CD8-positive, alpha-beta memory T cell (primary cell): ENCODE measurements around the gene ALG5. TPM values are rescaled to one million over a fixed set of nuclear protein-coding genes. Genes with fewer than 3 reads are reported as not detected.

Source experiments
- CTCF ChIA-PET: fragments of 350-600 bp; sonication (Branson Sonifier 250); formaldehyde crosslinking; loops from one replicate; lab custom pipeline; 2021; ENCODE audit warnings: antibody characterized with exemption; lab: Charles Lee
- POLR2A ChIA-PET: fragments of 350-600 bp; sonication (Branson Sonifier 250); formaldehyde crosslinking; loops from one replicate; lab custom pipeline; 2021; ENCODE audit warnings: antibody characterized with exemption; lab: Charles Lee
- DNase-seq, 5 donors: peaks; one replicate each; pipeline versions ENCODE4 v3.0.0 to v3.0.0-alpha.2; 2020 to 2022; ENCODE audit warnings: mixed read lengths in 1 of 5
- H3K27ac ChIP-seq: one replicate; pipeline ENCODE4 v1.7.0; 2013; ENCODE audit warnings: low read depth, mild to moderate bottlenecking, low read length, moderate library complexity
- H3K27me3 ChIP-seq: 2 replicates; pipeline ENCODE4 v1.7.0; 2013; ENCODE audit warnings: low read length, mild to moderate bottlenecking; ENCODE audit not compliant: insufficient read depth, poor library complexity, severe bottlenecking
- H3K36me3 ChIP-seq: 2 replicates; pipeline ENCODE4 v1.7.0; 2013; ENCODE audit warnings: mild to moderate bottlenecking, low read length, moderate library complexity; ENCODE audit not compliant: insufficient read depth
- H3K4me1 ChIP-seq: 2 replicates; pipeline ENCODE4 v1.7.0; 2013; ENCODE audit warnings: mild to moderate bottlenecking, low read length, moderate library complexity; ENCODE audit not compliant: insufficient read depth
- H3K4me3 ChIP-seq: 2 replicates; pipeline ENCODE4 v1.7.0; 2013; ENCODE audit warnings: mild to moderate bottlenecking, low read length
- H3K9me3 ChIP-seq: 2 replicates; pipeline ENCODE4 v1.7.0; 2013; ENCODE audit warnings: mild to moderate bottlenecking, low read length
- H3K27ac Mint-ChIP-seq, 8 donors: one replicate each; pipeline ENCODE4 v1.8.0; 2020 to 2021; ENCODE audit warnings: mixed read lengths in 8 of 8, mild to moderate bottlenecking in 6 of 8, inconsistent platforms in 3 of 8, moderate library complexity in 3 of 8
- H3K27me3 Mint-ChIP-seq, 2 donors: one replicate each; pipeline ENCODE4 v1.8.0; 2020 to 2021; ENCODE audit warnings: mixed read lengths in 2 of 2, mild to moderate bottlenecking in 1 of 2, moderate library complexity in 1 of 2
- H3K36me3 Mint-ChIP-seq, 3 donors: one replicate each; pipeline ENCODE4 v1.8.0; 2020 to 2021; ENCODE audit warnings: mixed read lengths in 3 of 3, inconsistent platforms in 1 of 3, mild to moderate bottlenecking in 1 of 3
- H3K4me1 Mint-ChIP-seq, 3 donors: one replicate each; pipeline ENCODE4 v1.8.0; 2020 to 2021; ENCODE audit warnings: mixed read lengths in 3 of 3, inconsistent platforms in 1 of 3, mild to moderate bottlenecking in 1 of 3
- H3K4me3 Mint-ChIP-seq, 7 donors: one replicate each; pipeline ENCODE4 v1.8.0; 2020 to 2021; ENCODE audit warnings: mixed read lengths in 7 of 7, mild to moderate bottlenecking in 6 of 7, moderate library complexity in 4 of 7, inconsistent platforms in 2 of 7
- H3K9me3 Mint-ChIP-seq, 5 donors: one replicate each; pipeline ENCODE4 v1.8.0; 2020 to 2022; ENCODE audit warnings: mixed read lengths in 5 of 5, mild to moderate bottlenecking in 3 of 5, moderate library complexity in 2 of 5, inconsistent platforms in 1 of 5
- polyA plus RNA-seq: library from polyadenylated mRNA; unstranded; fragments of 300-500 nt; fragmentation: Illumina TruSeq; gene quantifications from one replicate; pipeline ENCODE4 v1.2.3, GENCODE V29; 2021
- total RNA-seq, 2 experiments: library from RNA; stranded (reverse); gene quantifications; one replicate each; pipeline ENCODE4 v1.2.3, GENCODE V29; 2021

Gene ALG5
- total and polyA plus RNA-seq, 3 experiments from 2014 or later = 46.0 to 85.0 (median 47.9) TPM

DNA sequence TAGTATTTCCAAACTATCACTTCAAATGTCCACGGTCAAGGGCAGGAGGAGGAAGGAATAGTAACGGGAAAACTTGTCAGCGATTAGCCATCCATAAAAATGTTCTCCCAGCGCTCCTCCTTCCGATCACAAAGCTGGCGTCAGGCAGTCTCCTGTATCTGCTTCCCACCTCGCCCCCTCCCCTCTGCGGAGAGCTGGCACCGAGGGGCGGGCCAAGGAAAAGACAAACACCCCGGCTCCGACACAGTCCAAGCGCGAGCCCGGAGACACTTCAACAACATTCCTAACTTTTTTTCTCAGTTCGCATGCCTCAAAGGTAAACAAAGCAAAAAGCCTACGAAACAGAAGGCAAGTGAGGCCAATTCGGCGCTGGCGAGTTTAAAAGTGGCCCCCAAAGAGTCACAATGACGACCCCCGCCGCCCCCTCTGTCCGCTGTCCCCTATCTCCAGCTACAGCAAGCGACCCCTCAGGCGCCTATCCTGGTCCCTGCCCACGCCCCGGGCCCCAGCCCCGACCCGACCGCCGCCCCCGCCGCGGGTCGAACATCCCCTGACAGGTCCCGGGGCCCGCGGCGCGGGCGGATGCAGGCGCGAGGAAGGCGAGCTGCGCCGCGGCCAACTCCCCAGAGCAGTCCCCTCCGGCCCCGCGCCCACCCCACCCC lies 79.8 kb downstream of the ALG5 start:
- Histone ChIP-seq H3K4me1 (no peaks in the 10 kb centered on the region), H3K4me3 (no peak overlapping the region), H3K27me3 (peaks cover 9% of the 10 kb centered on the region), H3K27ac (no peak overlapping the region), H3K36me3 (no peaks in the 10 kb centered on the region), H3K9me3 (no peaks in the 10 kb centered on the region)
- POLR2A ChIA-PET = no interaction called here
- H3K27me3 Mint-ChIP-seq = peaks cover 25 to 76% of the 10 kb centered on the region in 2 donors
- CTCF ChIA-PET = no interaction called here
- no peaks in the 10 kb centered on the region for H3K36me3 Mint-ChIP-seq
- DNase-seq = no peak
- no peaks in the 10 kb centered on the region for H3K9me3 Mint-ChIP-seq
- peaks cover 6 to 12% (median 6%) of the 10 kb centered on the region in 3 donors for H3K4me1 Mint-ChIP-seq
- no peak overlapping the region for H3K27ac Mint-ChIP-seq
- H3K4me3 Mint-ChIP-seq = peak overlapping the region in 6 of 7 donors; percentile 28 to 52 (median 32)

DNA sequence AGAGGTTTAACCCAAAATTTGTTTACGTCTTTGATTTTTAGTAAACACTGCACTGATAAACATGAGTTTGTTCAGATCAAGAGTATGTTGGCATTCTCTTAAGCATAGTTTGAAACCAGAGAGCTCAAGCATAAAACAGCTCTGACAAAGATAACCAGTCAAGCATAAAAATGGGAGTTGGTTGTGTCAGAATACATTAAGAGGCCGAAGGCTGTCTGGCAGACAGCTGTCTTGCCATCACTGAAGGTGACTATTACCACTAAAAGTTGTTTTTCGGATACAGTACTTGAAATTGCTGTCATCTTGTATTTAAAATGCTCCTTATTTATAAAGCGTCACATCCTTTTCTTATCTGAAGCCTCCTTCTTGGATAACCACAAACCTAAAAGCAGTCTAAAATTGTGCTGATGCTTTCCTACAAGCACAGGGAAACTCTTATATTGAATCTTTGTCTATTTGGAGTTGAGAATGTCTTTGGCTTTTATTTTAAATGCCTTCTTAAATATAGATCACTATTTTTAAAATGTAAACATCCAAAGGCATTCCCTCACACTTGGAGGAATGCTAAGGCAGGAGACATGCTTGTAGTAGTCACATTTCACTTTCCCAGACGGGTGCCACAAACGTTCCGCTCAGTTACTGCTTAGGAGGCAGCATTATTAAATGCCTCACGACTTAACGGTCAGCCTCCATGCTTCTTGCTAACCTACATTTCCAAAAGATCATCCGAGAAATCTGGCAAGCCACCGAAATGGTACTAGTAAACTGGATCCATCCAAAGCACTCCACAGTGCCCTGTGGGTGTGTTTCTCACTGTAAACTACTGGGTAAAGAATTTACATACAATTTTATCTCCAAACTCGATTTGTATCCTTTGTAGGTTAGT lies 80.7 kb downstream of the ALG5 start:
- H3K4me1 ChIP-seq = no peaks in the 10 kb centered on the region
- peaks cover 3% of the 10 kb centered on the region for H3K27me3 ChIP-seq
- H3K27ac ChIP-seq = no peak overlapping the region
- DNase-seq = no peak
- CTCF ChIA-PET = no interaction called here
- Mint-ChIP-seq H3K4me3 (peak overlapping the region in 6 of 7 donors; percentile 28 to 52 (median 34)), H3K27ac (peak overlapping the region in 1 of 8 donors; percentile 26), H3K27me3 (peaks cover 31 to 72% of the 10 kb centered on the region in 2 donors), H3K9me3 (no peaks in the 10 kb centered on the region), H3K36me3 (no peaks in the 10 kb centered on the region), H3K4me1 (peaks cover 6 to 12% (median 6%) of the 10 kb centered on the region in 3 donors)
- no peaks in the 10 kb centered on the region for H3K36me3 ChIP-seq
- POLR2A ChIA-PET = no interaction called here
- H3K4me3 ChIP-seq = no peak overlapping the region
- H3K9me3 ChIP-seq = no peaks in the 10 kb centered on the region

GRCh38 chr13:36917311-36917710 lies 81.8 kb downstream of the ALG5 start:
- no peak overlapping the region for H3K27ac Mint-ChIP-seq
- CTCF ChIA-PET = no interaction called here
- Histone ChIP-seq H3K9me3 (no peaks in the 10 kb centered on the region), H3K27me3 (peaks cover 3% of the 10 kb centered on the region), H3K4me1 (no peaks in the 10 kb centered on the region), H3K36me3 (no peaks in the 10 kb centered on the region), H3K4me3 (no peak overlapping the region), H3K27ac (no peak overlapping the region)
- no peaks in the 10 kb centered on the region for H3K9me3 Mint-ChIP-seq
- POLR2A ChIA-PET = no interaction called here
- no peaks in the 10 kb centered on the region for H3K36me3 Mint-ChIP-seq
- no peak overlapping the region for H3K4me3 Mint-ChIP-seq
- H3K4me1 Mint-ChIP-seq = peaks cover 6 to 12% (median 6%) of the 10 kb centered on the region in 3 donors
- no peak for DNase-seq
- H3K27me3 Mint-ChIP-seq = peaks cover 31 to 63% of the 10 kb centered on the region in 2 donors

DNA sequence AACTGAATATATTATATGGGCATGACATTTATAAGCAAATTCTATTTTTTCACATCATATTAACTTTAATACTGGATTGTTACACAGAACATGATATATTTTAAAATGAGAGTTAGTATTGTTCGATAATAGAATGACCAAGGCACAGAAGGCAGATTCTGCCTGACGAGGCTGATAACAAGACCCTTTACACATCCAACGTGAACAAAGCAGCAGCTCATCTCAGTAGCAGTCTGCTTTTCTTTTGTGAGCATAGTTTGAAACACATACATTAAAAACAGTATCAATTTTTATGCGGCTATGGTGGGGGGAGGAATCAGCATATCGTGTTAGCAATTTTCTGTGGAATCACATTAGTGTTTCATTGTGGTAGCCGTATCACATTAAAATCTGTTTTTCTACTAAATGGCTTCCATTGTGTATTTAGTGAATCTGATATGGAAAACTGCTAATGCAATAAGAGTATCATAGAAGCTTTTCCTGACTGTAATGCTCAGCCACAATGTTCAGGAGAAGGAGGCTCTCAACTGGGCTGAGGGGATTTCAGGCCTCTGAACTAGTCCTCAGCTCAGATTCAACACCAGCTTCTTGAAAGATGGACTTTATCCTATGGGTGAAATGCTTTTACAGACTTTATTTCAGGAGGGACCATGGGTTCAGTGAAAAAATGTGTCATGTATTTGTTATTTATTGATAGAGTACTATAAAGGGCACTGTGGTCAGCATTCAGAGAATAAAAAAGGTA lies 83.1 kb downstream of the ALG5 start:
- Histone ChIP-seq H3K27me3 (peaks cover 3% of the 10 kb centered on the region), H3K4me1 (no peaks in the 10 kb centered on the region), H3K36me3 (no peaks in the 10 kb centered on the region), H3K9me3 (no peaks in the 10 kb centered on the region), H3K27ac (no peak overlapping the region), H3K4me3 (no peak overlapping the region)
- ChIA-PET CTCF (no interaction called here), POLR2A (no interaction called here)
- no peak for DNase-seq
- Mint-ChIP-seq H3K4me1 (peaks cover 5 to 12% (median 6%) of the 10 kb centered on the region in 3 donors), H3K27me3 (peaks cover 32 to 56% of the 10 kb centered on the region in 2 donors), H3K4me3 (no peak overlapping the region), H3K9me3 (no peaks in the 10 kb centered on the region), H3K27ac (no peak overlapping the region), H3K36me3 (no peaks in the 10 kb centered on the region)

DNA sequence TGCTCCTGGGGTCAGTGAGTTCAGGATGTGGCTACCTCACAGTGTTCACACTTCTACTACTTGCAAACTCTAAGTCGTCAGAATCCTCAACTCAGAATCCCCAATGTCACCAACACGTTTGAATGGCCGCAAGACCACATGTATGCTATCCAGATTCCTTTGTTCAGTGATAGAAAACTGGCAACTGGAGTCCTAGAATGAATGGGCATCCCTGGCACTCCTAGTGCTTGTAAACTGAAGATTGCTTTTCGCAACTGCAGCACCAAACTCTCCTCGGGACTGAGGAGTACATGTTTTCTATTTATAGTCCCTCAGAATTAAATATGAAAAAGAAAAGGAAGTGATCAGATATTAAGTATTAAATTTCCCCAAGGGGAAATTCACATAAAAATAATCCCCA lies 84.0 kb downstream of the ALG5 start:
- ChIA-PET POLR2A (no interaction called here), CTCF (no interaction called here)
- H3K36me3 Mint-ChIP-seq = no peaks in the 10 kb centered on the region
- no peak for DNase-seq
- no peak overlapping the region for H3K4me3 Mint-ChIP-seq
- Histone ChIP-seq H3K27ac (no peak overlapping the region), H3K4me3 (no peak overlapping the region), H3K4me1 (no peaks in the 10 kb centered on the region), H3K27me3 (peaks cover 3% of the 10 kb centered on the region), H3K36me3 (no peaks in the 10 kb centered on the region), H3K9me3 (no peaks in the 10 kb centered on the region)
- H3K4me1 Mint-ChIP-seq = peaks cover 0 to 7% (median 6%) of the 10 kb centered on the region in 3 donors
- no peak overlapping the region for H3K27ac Mint-ChIP-seq
- peaks cover 26 to 55% of the 10 kb centered on the region in 2 donors for H3K27me3 Mint-ChIP-seq
- no peaks in the 10 kb centered on the region for H3K9me3 Mint-ChIP-seq

- H3K27ac Mint-ChIP-seq = no peak overlapping the region
- Histone ChIP-seq H3K27ac (no peak overlapping the region), H3K9me3 (no peaks in the 10 kb centered on the region), H3K4me1 (no peaks in the 10 kb centered on the region), H3K4me3 (no peak overlapping the region), H3K36me3 (no peaks in the 10 kb centered on the region), H3K27me3 (peaks cover 3% of the 10 kb centered on the region)
- POLR2A ChIA-PET = no interaction called here
- no peaks in the 10 kb centered on the region for H3K9me3 Mint-ChIP-seq
- H3K27me3 Mint-ChIP-seq = peaks cover 24 to 55% of the 10 kb centered on the region in 2 donors
- CTCF ChIA-PET = no interaction called here
- no peak overlapping the region for H3K4me3 Mint-ChIP-seq
- no peaks in the 10 kb centered on the region for H3K36me3 Mint-ChIP-seq
- DNase-seq = no peak
- H3K4me1 Mint-ChIP-seq = peaks cover 0 to 7% (median 6%) of the 10 kb centered on the region in 3 donors
These were observed 84.5 kb downstream of the ALG5 start for GRCh38 chr13:36914648-36915047.

GRCh38 chr13:36913463-36913862 lies 85.7 kb downstream of the ALG5 start:
- H3K36me3 Mint-ChIP-seq = no peaks in the 10 kb centered on the region
- CTCF ChIA-PET = no interaction called here
- POLR2A ChIA-PET = no interaction called here

More at GRCh38 chr13:36913463-36913862, 85.7 kb downstream of the ALG5 start:
- H3K27ac ChIP-seq = no peak overlapping the region
- DNase-seq = no peak
- no peaks in the 10 kb centered on the region for H3K4me1 ChIP-seq
- no peaks in the 10 kb centered on the region for H3K9me3 ChIP-seq
- no peak overlapping the region for H3K27ac Mint-ChIP-seq
- H3K27me3 Mint-ChIP-seq = peaks cover 18 to 51% of the 10 kb centered on the region in 2 donors
- peaks cover 3% of the 10 kb centered on the region for H3K27me3 ChIP-seq
- no peaks in the 10 kb centered on the region for H3K36me3 ChIP-seq
- H3K4me1 Mint-ChIP-seq = no peaks in the 10 kb centered on the region
- no peak overlapping the region for H3K4me3 ChIP-seq
- no peak overlapping the region for H3K4me3 Mint-ChIP-seq
- H3K9me3 Mint-ChIP-seq = no peaks in the 10 kb centered on the region
